ENCODE measurements around the gene SGMS2.

Gene SGMS2

DNA sequence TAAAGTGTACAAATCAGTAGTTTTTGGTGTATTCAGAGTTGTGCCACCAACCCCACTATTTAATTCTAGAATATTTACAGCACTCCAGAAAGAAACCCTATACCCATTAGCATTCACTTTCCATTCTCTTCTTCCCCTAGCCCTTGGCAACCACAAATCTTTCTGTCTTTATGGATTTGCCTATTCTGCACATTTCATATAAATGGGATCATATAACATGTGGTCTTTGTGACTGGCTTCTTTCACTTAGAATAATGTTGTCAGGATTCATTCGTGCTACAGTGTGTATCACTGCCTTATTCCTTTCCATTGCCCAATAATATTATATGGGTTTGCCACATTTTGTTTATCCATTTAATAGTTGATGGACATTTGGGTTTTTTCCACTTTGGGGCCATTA lies 32.2 kb downstream of the SGMS2 start:
- no peaks in the 10 kb centered on the region for H4K20me1 ChIP-seq (ENCODE audit: insufficient read depth, low read length)
- no peak overlapping the region for H2AFZ ChIP-seq (ENCODE audit: low read depth, low read length)
- no peak overlapping the region for H3K4me3 ChIP-seq (ENCODE audit: low read depth in 1 of 2, low read length in 2 of 2)
- no peaks in the 10 kb centered on the region for H3K4me1 ChIP-seq (ENCODE audit: insufficient read depth, low read length)
- H3K36me3 ChIP-seq (ENCODE audit: insufficient read depth, low read length) = no peaks in the 10 kb centered on the region
- H3K4me2 ChIP-seq (ENCODE audit: insufficient read depth, low read length) = no peak overlapping the region
- no peak for ATAC-seq (ENCODE audit: insufficient read depth, low read depth)
- H3K27ac ChIP-seq (ENCODE audit: low read length) = no peak overlapping the region
- H3K27me3 ChIP-seq (ENCODE audit: insufficient read depth, low read length, poor library complexity) = peaks cover 6% of the 10 kb centered on the region
- no peak overlapping the region for H3K9ac ChIP-seq (ENCODE audit: low read depth, low read length)
- no peak for TF ChIP-seq EZH2 (IDR thresholded peaks at IDR 0.05; ENCODE audit: borderline replicate concordance, low read depth, low read length, severe bottlenecking)
- TF ChIP-seq, protein P1, sequence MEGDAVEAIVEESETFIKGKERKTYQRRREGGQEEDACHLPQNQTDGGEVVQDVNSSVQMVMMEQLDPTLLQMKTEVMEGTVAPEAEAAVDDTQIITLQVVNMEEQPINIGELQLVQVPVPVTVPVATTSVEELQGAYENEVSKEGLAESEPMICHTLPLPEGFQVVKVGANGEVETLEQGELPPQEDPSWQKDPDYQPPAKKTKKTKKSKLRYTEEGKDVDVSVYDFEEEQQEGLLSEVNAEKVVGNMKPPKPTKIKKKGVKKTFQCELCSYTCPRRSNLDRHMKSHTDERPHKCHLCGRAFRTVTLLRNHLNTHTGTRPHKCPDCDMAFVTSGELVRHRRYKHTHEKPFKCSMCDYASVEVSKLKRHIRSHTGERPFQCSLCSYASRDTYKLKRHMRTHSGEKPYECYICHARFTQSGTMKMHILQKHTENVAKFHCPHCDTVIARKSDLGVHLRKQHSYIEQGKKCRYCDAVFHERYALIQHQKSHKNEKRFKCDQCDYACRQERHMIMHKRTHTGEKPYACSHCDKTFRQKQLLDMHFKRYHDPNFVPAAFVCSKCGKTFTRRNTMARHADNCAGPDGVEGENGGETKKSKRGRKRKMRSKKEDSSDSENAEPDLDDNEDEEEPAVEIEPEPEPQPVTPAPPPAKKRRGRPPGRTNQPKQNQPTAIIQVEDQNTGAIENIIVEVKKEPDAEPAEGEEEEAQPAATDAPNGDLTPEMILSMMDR (IDR thresholded peaks at IDR 0.05; ENCODE audit: borderline replicate concordance, extremely low read depth, low read length, poor library complexity, severe bottlenecking) = no peak
- no peaks in the 10 kb centered on the region for H3K79me2 ChIP-seq (ENCODE audit: insufficient read depth, low read length)
- no peaks in the 10 kb centered on the region for H3K9me3 ChIP-seq (ENCODE audit: insufficient read depth, low read length, severe bottlenecking)
- no peak for DNase-seq

DNA sequence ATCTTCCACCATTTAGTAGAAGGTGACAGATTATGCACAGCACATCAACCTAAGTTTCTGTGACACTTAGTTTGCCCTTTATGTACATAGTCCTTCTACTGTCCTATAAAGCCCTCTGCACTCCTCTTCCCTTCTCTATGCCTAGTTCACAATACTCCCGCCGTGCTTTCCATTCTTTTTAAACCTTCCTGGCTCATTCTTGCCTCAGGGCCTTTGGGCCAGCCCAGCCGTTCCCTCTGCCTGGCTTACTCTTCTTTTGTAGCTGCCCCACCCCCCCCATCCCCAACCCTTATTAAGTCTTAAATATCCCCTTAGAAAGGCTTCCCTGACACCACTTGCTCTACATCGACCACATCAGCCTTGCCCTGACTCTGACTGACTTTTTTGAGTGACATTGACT lies 33.0 kb downstream of the SGMS2 start:
- Histone ChIP-seq H3K9me3 (ENCODE audit: insufficient read depth, low read length, severe bottlenecking) (no peaks in the 10 kb centered on the region), H3K36me3 (ENCODE audit: insufficient read depth, low read length) (no peaks in the 10 kb centered on the region), H3K4me2 (ENCODE audit: insufficient read depth, low read length) (no peak overlapping the region), H3K79me2 (ENCODE audit: insufficient read depth, low read length) (no peaks in the 10 kb centered on the region), H3K4me1 (ENCODE audit: insufficient read depth, low read length) (no peaks in the 10 kb centered on the region), H3K27ac (ENCODE audit: low read length) (no peak overlapping the region), H3K27me3 (ENCODE audit: insufficient read depth, low read length, poor library complexity) (peaks cover 8% of the 10 kb centered on the region), H4K20me1 (ENCODE audit: insufficient read depth, low read length) (no peaks in the 10 kb centered on the region), H2AFZ (ENCODE audit: low read depth, low read length) (no peak overlapping the region), H3K9ac (ENCODE audit: low read depth, low read length) (no peak overlapping the region), H3K4me3 (ENCODE audit: low read depth in 1 of 2, low read length in 2 of 2) (no peak overlapping the region)
- DNase-seq = no peak
- ATAC-seq (ENCODE audit: insufficient read depth, low read depth) = no peak
- no peak for TF ChIP-seq EZH2 (IDR thresholded peaks at IDR 0.05; ENCODE audit: borderline replicate concordance, low read depth, low read length, severe bottlenecking)
- TF ChIP-seq, protein P1 (IDR thresholded peaks at IDR 0.05; ENCODE audit: borderline replicate concordance, extremely low read depth, low read length, poor library complexity, severe bottlenecking) = no peak

DNA sequence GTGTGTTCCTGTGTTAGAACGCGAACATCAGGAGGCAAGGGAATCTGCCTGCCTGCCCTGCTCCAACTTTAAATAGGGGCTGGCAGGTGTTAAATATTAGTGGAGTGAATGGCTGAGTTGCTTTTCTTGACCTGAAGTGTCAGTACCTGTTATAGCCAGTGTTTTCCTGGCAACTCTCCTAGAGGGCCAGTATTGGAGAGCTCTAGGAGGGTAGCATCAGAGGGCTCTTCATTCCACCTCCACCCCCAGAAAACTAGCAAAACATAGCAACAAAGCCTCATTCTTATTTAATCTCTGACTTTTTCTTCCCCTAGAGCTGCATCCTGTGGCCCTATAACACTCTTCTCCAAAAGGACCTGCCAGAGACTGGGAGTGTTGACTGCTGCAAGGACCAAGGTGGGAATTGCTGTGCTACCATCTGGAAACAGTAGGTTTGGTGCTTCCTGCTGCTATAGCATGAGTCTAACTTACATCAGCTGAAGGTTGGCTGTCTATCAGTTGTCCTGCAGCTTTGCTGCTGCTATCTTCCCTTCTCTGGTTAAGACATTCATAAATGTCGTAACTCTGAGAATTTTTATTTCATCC lies 33.5 kb downstream of the SGMS2 start:
- DNase-seq (no peak), ATAC-seq (ENCODE audit: insufficient read depth, low read depth) (no peak)
- Histone ChIP-seq H3K27me3 (ENCODE audit: insufficient read depth, low read length, poor library complexity) (peaks cover 8% of the 10 kb centered on the region), H3K4me3 (ENCODE audit: low read depth in 1 of 2, low read length in 2 of 2) (no peak overlapping the region), H2AFZ (ENCODE audit: low read depth, low read length) (no peak overlapping the region), H3K36me3 (ENCODE audit: insufficient read depth, low read length) (no peaks in the 10 kb centered on the region), H3K9ac (ENCODE audit: low read depth, low read length) (no peak overlapping the region), H3K27ac (ENCODE audit: low read length) (no peak overlapping the region), H3K79me2 (ENCODE audit: insufficient read depth, low read length) (no peaks in the 10 kb centered on the region), H4K20me1 (ENCODE audit: insufficient read depth, low read length) (no peaks in the 10 kb centered on the region), H3K4me1 (ENCODE audit: insufficient read depth, low read length) (no peaks in the 10 kb centered on the region), H3K9me3 (ENCODE audit: insufficient read depth, low read length, severe bottlenecking) (no peaks in the 10 kb centered on the region), H3K4me2 (ENCODE audit: insufficient read depth, low read length) (no peak overlapping the region)
- no peak for TF ChIP-seq EZH2 (IDR thresholded peaks at IDR 0.05; ENCODE audit: borderline replicate concordance, low read depth, low read length, severe bottlenecking)
- TF ChIP-seq, protein P1 (IDR thresholded peaks at IDR 0.05; ENCODE audit: borderline replicate concordance, extremely low read depth, low read length, poor library complexity, severe bottlenecking) = no peak
